Astrocyte (in vitro differentiated cells and primary cell): ENCODE data around the gene XXYLT1. TPM values are rescaled to one million over a fixed set of nuclear protein-coding genes. Genes with fewer than 3 reads are reported as not detected.

Experiments used
- DNase-seq: peaks from one replicate; pipeline ENCODE4 v3.0.0-alpha.2; 2010; ENCODE audit warnings: low read depth
- FAIRE-seq: peaks from 2 replicates; lab custom pipeline; 2011; peaks lifted over from hg19 to GRCh38; lab: Jason Lieb, UNC
- H2AFZ ChIP-seq: 2 replicates; pipeline ENCODE4 v1.6.0; 2012; ENCODE audit warnings: low read depth, low read length, inconsistent platforms
- H3K27ac ChIP-seq: 2 replicates; pipeline ENCODE4 v1.5.1; 2011; ENCODE audit warnings: low read depth, low read length, inconsistent platforms
- H3K27me3 ChIP-seq: 2 replicates; pipeline ENCODE4 v1.6.0; 2011; ENCODE audit warnings: low read length, inconsistent platforms; ENCODE audit not compliant: insufficient read depth
- H3K36me3 ChIP-seq: 2 replicates; pipeline ENCODE4 v1.5.1; 2011; ENCODE audit warnings: low read length, inconsistent platforms; ENCODE audit not compliant: insufficient read depth
- H3K4me1 ChIP-seq: 2 replicates; pipeline ENCODE4 v1.5.1; 2011; ENCODE audit warnings: low read length, inconsistent platforms; ENCODE audit not compliant: insufficient read depth
- H3K4me2 ChIP-seq: 2 replicates; pipeline ENCODE4 v1.6.0; 2012; ENCODE audit warnings: low read length, inconsistent platforms
- H3K4me3 ChIP-seq: 2 replicates; pipeline ENCODE4 v1.5.1; 2011; ENCODE audit warnings: low read depth, mild to moderate bottlenecking, low read length, inconsistent platforms; ENCODE audit not compliant: insufficient read depth
- H3K79me2 ChIP-seq: 2 replicates; pipeline ENCODE4 v1.6.0; 2012; ENCODE audit warnings: mild to moderate bottlenecking, low read length, inconsistent platforms; ENCODE audit not compliant: insufficient read depth
- H3K9ac ChIP-seq: 2 replicates; pipeline ENCODE4 v1.6.0; 2012; ENCODE audit warnings: mild to moderate bottlenecking, low read length, inconsistent platforms
- H3K9me3 ChIP-seq: 2 replicates; pipeline ENCODE4 v1.5.1; 2012; ENCODE audit warnings: low read depth, mild to moderate bottlenecking, low read length, inconsistent platforms; ENCODE audit not compliant: insufficient read depth
- H4K20me1 ChIP-seq: 2 replicates; pipeline ENCODE4 v1.6.0; 2012; ENCODE audit warnings: low read length, inconsistent platforms; ENCODE audit not compliant: insufficient read depth
- H3K27ac Mint-ChIP-seq: one replicate; pipeline ENCODE4 v1.8.0; 2021; ENCODE audit warnings: mild to moderate bottlenecking, mixed read lengths; ENCODE audit not compliant: unreplicated experiment
- H3K27me3 Mint-ChIP-seq: one replicate; pipeline ENCODE4 v1.8.0; 2021; ENCODE audit warnings: low read depth, mixed read lengths; ENCODE audit not compliant: unreplicated experiment
- H3K36me3 Mint-ChIP-seq: one replicate; pipeline ENCODE4 v1.8.0; 2021; ENCODE audit warnings: low read depth, mixed read lengths; ENCODE audit not compliant: unreplicated experiment
- H3K4me1 Mint-ChIP-seq: one replicate; pipeline ENCODE4 v1.8.0; 2021; ENCODE audit warnings: low read depth, mixed read lengths; ENCODE audit not compliant: unreplicated experiment
- H3K4me3 Mint-ChIP-seq: one replicate; pipeline ENCODE4 v1.8.0; 2021; ENCODE audit warnings: mild to moderate bottlenecking, moderate library complexity, mixed read lengths; ENCODE audit not compliant: unreplicated experiment
- H3K9me3 Mint-ChIP-seq: one replicate; pipeline ENCODE4 v1.8.0; 2021; ENCODE audit warnings: mild to moderate bottlenecking, mixed read lengths; ENCODE audit not compliant: unreplicated experiment
- CTCF ChIP-seq: IDR thresholded peaks from 2 replicates; pipeline ENCODE4 v1.5.1; 2011; ENCODE audit warnings: low read depth, mild to moderate bottlenecking, inconsistent platforms, low read length, moderate library complexity; ENCODE audit not compliant: insufficient read depth
- EZH2 ChIP-seq: IDR thresholded peaks from 2 replicates; pipeline ENCODE4 v1.6.1; 2012; ENCODE audit warnings: mild to moderate bottlenecking, low read length, inconsistent platforms; ENCODE audit not compliant: insufficient read depth
- total RNA-seq: library from RNA; stranded (reverse); gene quantifications from 2 replicates; pipeline ENCODE4 v1.2.1, GENCODE V29; 2021

XXYLT1 gene
- total RNA-seq, 1 donor from 2014 or later: 26.2 TPM

- DNase-seq: no peak
- H3K4me3 Mint-ChIP-seq: no peak overlapping the region
- peaks cover 18% of the 10 kb centered on the region for H3K36me3 Mint-ChIP-seq
- Histone ChIP-seq H3K79me2 (peaks cover 33% of the 10 kb centered on the region), H2AFZ (no peak overlapping the region), H3K4me2 (no peak overlapping the region), H3K36me3 (no peaks in the 10 kb centered on the region), H3K4me1 (no peaks in the 10 kb centered on the region), H3K9ac (no peak overlapping the region), H3K27me3 (no peaks in the 10 kb centered on the region), H3K27ac (no peak overlapping the region), H4K20me1 (peaks cover 12% of the 10 kb centered on the region), H3K4me3 (no peak overlapping the region), H3K9me3 (no peaks in the 10 kb centered on the region)
- no peak for FAIRE-seq
- no peak overlapping the region for H3K27ac Mint-ChIP-seq
- TF ChIP-seq EZH2: no peak
- TF ChIP-seq CTCF: no peak
- peaks cover 10% of the 10 kb centered on the region for H3K4me1 Mint-ChIP-seq
- H3K9me3 Mint-ChIP-seq: peaks cover 5% of the 10 kb centered on the region
- no peaks in the 10 kb centered on the region for H3K27me3 Mint-ChIP-seq
These were observed 23.1 kb downstream of the XXYLT1 start for GRCh38 chr3:195247863-195248189.

GRCh38 chr3:195247086-195247862 lies 23.7 kb downstream of the XXYLT1 start:
- H3K4me3 Mint-ChIP-seq: no peak overlapping the region
- DNase-seq (no peak), FAIRE-seq (no peak)
- peaks cover 38% of the 10 kb centered on the region for H3K79me2 ChIP-seq
- H3K27ac ChIP-seq: no peak overlapping the region
- no peak overlapping the region for H3K4me3 ChIP-seq
- no peaks in the 10 kb centered on the region for H3K4me1 ChIP-seq
- peaks cover 15% of the 10 kb centered on the region for H4K20me1 ChIP-seq
- H2AFZ ChIP-seq: no peak overlapping the region
- H3K4me2 ChIP-seq: no peak overlapping the region
- H3K4me1 Mint-ChIP-seq: peaks cover 6% of the 10 kb centered on the region
- no peaks in the 10 kb centered on the region for H3K27me3 ChIP-seq
- H3K9me3 ChIP-seq: no peaks in the 10 kb centered on the region
- no peak overlapping the region for H3K9ac ChIP-seq
- H3K36me3 ChIP-seq: no peaks in the 10 kb centered on the region
- TF ChIP-seq EZH2 (no peak), CTCF (no peak)
- H3K27me3 Mint-ChIP-seq: no peaks in the 10 kb centered on the region
- peaks cover 5% of the 10 kb centered on the region for H3K9me3 Mint-ChIP-seq
- peaks cover 18% of the 10 kb centered on the region for H3K36me3 Mint-ChIP-seq
- H3K27ac Mint-ChIP-seq: no peak overlapping the region

- no peak overlapping the region for H3K27ac Mint-ChIP-seq
These were observed 24.4 kb downstream of the XXYLT1 start for GRCh38 chr3:195246581-195246995.

More at GRCh38 chr3:195246581-195246995, 24.4 kb downstream of the XXYLT1 start:
- Mint-ChIP-seq H3K36me3 (peaks cover 18% of the 10 kb centered on the region), H3K27me3 (no peaks in the 10 kb centered on the region), H3K9me3 (peaks cover 5% of the 10 kb centered on the region), H3K4me1 (peaks cover 4% of the 10 kb centered on the region), H3K4me3 (no peak overlapping the region)
- no peak overlapping the region for H3K27ac ChIP-seq
- no peak overlapping the region for H3K4me3 ChIP-seq
- H3K4me2 ChIP-seq: no peak overlapping the region
- no peaks in the 10 kb centered on the region for H3K9me3 ChIP-seq
- no peak for FAIRE-seq
- H3K36me3 ChIP-seq: no peaks in the 10 kb centered on the region
- peaks cover 16% of the 10 kb centered on the region for H4K20me1 ChIP-seq
- H3K79me2 ChIP-seq: peaks cover 38% of the 10 kb centered on the region
- TF ChIP-seq CTCF: no peak
- no peak for TF ChIP-seq EZH2
- no peak for DNase-seq
- no peaks in the 10 kb centered on the region for H3K4me1 ChIP-seq
- H2AFZ ChIP-seq: no peak overlapping the region
- H3K9ac ChIP-seq: no peak overlapping the region
- no peaks in the 10 kb centered on the region for H3K27me3 ChIP-seq
